Tibial nerve (tissue), 4 donors: ENCODE results near the gene PSD4. TPM values are rescaled to one million over a fixed set of nuclear protein-coding genes. Genes with fewer than 3 reads are reported as not detected.

Source experiments
- DNase-seq, 2 donors: peaks; one replicate each; pipeline ENCODE4 v3.0.0-alpha.2; 2019; ENCODE audit warnings: low spot score in 2 of 2
- H3K27ac ChIP-seq, 4 donors: fragments of 200-600 bp; sonication (generic) in 3 of 4; one replicate each; pipeline ENCODE4 v1.5.1; 2017 to 2019; ENCODE audit warnings: mild to moderate bottlenecking in 1 of 4
- H3K27me3 ChIP-seq, 2 donors: fragments of 200-600 bp; sonication (generic) in 1 of 2; one replicate each; pipeline versions ENCODE4 v1.5.1 to v1.6.0; 2017 to 2019
- H3K36me3 ChIP-seq, 3 donors: fragments of 200-600 bp; sonication (generic); one replicate each; pipeline ENCODE4 v1.5.1; 2018 to 2019
- H3K4me1 ChIP-seq, 4 donors: fragments of 200-600 bp; sonication (generic) in 3 of 4; one replicate each; pipeline ENCODE4 v1.5.1; 2017 to 2019
- H3K4me3 ChIP-seq, 4 donors: fragments of 200-600 bp; sonication (generic) in 3 of 4; one replicate each; pipeline ENCODE4 v1.5.1; 2017 to 2019; ENCODE audit warnings: mild to moderate bottlenecking in 1 of 4, moderate library complexity in 1 of 4
- H3K9me3 ChIP-seq, 4 donors: fragments of 200-600 bp; sonication (generic) in 3 of 4; one replicate each; pipeline ENCODE4 v1.5.1; 2017 to 2019
- EP300 ChIP-seq, 2 donors: sonication (generic); formaldehyde crosslinking; IDR thresholded peaks; one replicate each; pipeline ENCODE4 v1.6.1; 2017; ENCODE audit warnings: antibody characterized with exemption in 2 of 2, mild to moderate bottlenecking in 1 of 2
- POLR2A ChIP-seq, 2 donors: fragments of 450-650 bp; IDR thresholded peaks; one replicate each; pipeline ENCODE4 v1.6.1; 2017; ENCODE audit warnings: antibody characterized with exemption in 2 of 2, mild to moderate bottlenecking in 2 of 2, moderate library complexity in 2 of 2
- WGBS, 2 donors: methylation state at CpG; one replicate each; pipeline ENCODE4 v1.1.5; 2018; 5-methylcytosine and 5-hydroxymethylcytosine counted together
- total RNA-seq, 4 donors: library from RNA; depleted of rRNA; stranded (reverse); fragments of >200 nt; gene quantifications; one replicate each; pipeline ENCODE4 v1.1.0, GENCODE V29; 2016
- TF ChIP-seq, protein P1 (sequence below), 5 experiments: fragments of 200-600 bp in 3 of 5; fragments of 450-650 bp in 2 of 5; sonication (generic) in 3 of 5; IDR thresholded peaks; one replicate each; pipeline ENCODE4 v1.5.1; 2016 to 2019; ENCODE audit warnings: antibody characterized with exemption in 5 of 5, mild to moderate bottlenecking in 3 of 5, moderate library complexity in 2 of 5

The PSD4 gene
- total RNA-seq, 4 donors from 2014 or later, result 8.7 to 20.7 (median 11.3) TPM

GRCh38 chr2:113187771-113188170, 14.0 kb downstream of the PSD4 start:
- no peak for DNase-seq
- Histone ChIP-seq H3K27me3 (no peaks in the 10 kb centered on the region), H3K36me3 (no peaks in the 10 kb centered on the region), H3K4me1 (peaks cover 0 to 18% (median 5%) of the 10 kb centered on the region in 4 donors), H3K9me3 (no peaks in the 10 kb centered on the region), H3K4me3 (no peak overlapping the region), H3K27ac (no peak overlapping the region)
- TF ChIP-seq POLR2A (IDR thresholded peaks at IDR 0.05), result no peak
- TF ChIP-seq EP300 (IDR thresholded peaks at IDR 0.05), result no peak
- TF ChIP-seq, protein P1, sequence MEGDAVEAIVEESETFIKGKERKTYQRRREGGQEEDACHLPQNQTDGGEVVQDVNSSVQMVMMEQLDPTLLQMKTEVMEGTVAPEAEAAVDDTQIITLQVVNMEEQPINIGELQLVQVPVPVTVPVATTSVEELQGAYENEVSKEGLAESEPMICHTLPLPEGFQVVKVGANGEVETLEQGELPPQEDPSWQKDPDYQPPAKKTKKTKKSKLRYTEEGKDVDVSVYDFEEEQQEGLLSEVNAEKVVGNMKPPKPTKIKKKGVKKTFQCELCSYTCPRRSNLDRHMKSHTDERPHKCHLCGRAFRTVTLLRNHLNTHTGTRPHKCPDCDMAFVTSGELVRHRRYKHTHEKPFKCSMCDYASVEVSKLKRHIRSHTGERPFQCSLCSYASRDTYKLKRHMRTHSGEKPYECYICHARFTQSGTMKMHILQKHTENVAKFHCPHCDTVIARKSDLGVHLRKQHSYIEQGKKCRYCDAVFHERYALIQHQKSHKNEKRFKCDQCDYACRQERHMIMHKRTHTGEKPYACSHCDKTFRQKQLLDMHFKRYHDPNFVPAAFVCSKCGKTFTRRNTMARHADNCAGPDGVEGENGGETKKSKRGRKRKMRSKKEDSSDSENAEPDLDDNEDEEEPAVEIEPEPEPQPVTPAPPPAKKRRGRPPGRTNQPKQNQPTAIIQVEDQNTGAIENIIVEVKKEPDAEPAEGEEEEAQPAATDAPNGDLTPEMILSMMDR (IDR thresholded peaks at IDR 0.05), result no peak
- WGBS, 2 donors, result 75% methylated on average over 6 of the region's 6 CpGs

DNA sequence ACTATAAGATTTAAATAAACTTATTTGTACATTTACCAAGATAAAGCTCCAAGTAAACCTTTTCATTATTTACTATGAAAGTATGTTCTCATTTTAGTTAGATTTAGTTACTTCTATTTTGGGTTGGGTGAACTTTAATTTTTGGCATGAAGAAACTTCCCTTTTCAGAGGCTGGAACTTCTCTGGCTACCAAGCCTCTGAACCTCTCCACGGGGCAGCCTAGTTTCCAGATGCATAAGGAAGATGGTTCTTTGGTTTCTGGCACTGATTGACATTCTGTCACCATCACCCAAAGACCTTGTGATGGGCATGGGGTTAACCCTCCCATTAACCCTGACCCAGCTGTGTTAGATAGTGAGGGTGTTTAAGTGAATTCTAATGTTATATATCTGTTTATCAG, 17.1 kb downstream of the PSD4 start:
- H3K4me3 ChIP-seq, result no peak overlapping the region
- DNase-seq, result no peak
- no peak overlapping the region for H3K27ac ChIP-seq
- H3K4me1 ChIP-seq, result peaks cover 0 to 9% (median 1%) of the 10 kb centered on the region in 4 donors
- TF ChIP-seq EP300 (IDR thresholded peaks at IDR 0.05) (no peak), POLR2A (IDR thresholded peaks at IDR 0.05) (no peak)
- TF ChIP-seq, protein P1 (IDR thresholded peaks at IDR 0.05), result no peak
- H3K9me3 ChIP-seq, result no peaks in the 10 kb centered on the region
- no peaks in the 10 kb centered on the region for H3K36me3 ChIP-seq
- 36 to 45% methylated on average over 1 of the region's 1 CpG for WGBS, 2 donors
- no peaks in the 10 kb centered on the region for H3K27me3 ChIP-seq

GRCh38 chr2:113192459-113193100, 18.8 kb downstream of the PSD4 start:
- no peaks in the 10 kb centered on the region for H3K36me3 ChIP-seq
- H3K27ac ChIP-seq, result no peak overlapping the region
- H3K27me3 ChIP-seq, result no peaks in the 10 kb centered on the region
- no peaks in the 10 kb centered on the region for H3K9me3 ChIP-seq
- WGBS, 2 donors, result 86 to 90% methylated on average over 7 of the region's 7 CpGs
- DNase-seq, result no peak
- no peak overlapping the region for H3K4me3 ChIP-seq
- TF ChIP-seq POLR2A (IDR thresholded peaks at IDR 0.05) (no peak), EP300 (IDR thresholded peaks at IDR 0.05) (no peak)
- TF ChIP-seq, protein P1 (IDR thresholded peaks at IDR 0.05), result no peak
- no peaks in the 10 kb centered on the region for H3K4me1 ChIP-seq

DNA sequence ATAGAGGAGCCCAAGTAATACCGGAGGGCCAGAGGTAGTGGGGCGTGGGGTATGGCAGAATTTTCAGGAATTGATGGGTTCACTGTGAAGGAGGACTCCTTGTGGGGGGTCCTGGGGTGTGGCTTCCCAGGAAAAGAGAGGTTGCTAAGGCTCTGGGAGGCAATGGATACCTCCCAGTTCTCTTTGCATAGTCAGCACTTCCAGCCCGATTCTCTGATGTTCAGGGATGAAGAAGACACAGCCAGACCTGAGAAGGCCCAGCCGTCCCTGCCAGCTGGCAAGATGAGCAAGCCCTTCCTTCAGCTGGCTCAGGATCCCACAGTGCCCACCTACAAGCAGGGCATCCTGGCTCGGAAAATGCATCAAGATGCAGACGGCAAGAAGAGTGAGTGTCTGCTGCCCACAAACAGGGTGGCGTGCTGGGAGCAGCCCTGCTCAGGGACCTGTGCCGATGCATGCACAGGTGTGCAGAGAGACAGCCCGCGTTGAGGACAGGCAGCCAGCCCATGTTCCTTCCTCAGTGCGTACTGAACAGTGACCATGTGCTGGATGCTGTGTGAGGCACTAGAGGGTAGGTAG, 22.2 kb downstream of the PSD4 start:
- H3K4me3 ChIP-seq, result no peak overlapping the region
- no peak overlapping the region for H3K27ac ChIP-seq
- TF ChIP-seq POLR2A (IDR thresholded peaks at IDR 0.05), result no peak
- 90 to 92% methylated on average over 11 of the region's 11 CpGs for WGBS, 2 donors
- H3K4me1 ChIP-seq, result peaks cover 0 to 28% (median 4%) of the 10 kb centered on the region in 4 donors
- no peak for DNase-seq
- H3K36me3 ChIP-seq, result no peaks in the 10 kb centered on the region
- no peaks in the 10 kb centered on the region for H3K27me3 ChIP-seq
- no peaks in the 10 kb centered on the region for H3K9me3 ChIP-seq

DNA sequence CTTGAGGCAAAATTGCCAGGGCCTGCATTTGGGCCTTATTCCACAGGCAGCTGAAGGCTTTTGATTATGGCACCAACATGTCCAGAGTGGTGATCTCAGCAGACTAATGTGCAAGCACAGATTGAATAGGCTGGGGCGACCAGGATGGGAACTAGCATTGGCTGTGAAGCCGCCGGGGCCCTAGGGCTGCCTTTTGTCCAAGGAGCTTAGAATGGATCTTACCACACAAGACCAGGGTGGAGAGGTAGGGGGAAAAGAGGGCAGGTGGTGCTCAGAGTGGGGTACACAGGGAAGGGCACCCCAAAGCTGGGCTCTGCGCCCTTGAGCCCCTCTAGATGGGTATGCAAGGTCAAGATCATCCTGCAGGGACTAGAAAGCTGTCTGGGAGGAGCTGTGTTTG, 23.1 kb downstream of the PSD4 start:
- no peak for DNase-seq
- H3K27me3 ChIP-seq, result no peaks in the 10 kb centered on the region
- no peaks in the 10 kb centered on the region for H3K36me3 ChIP-seq
- WGBS, 2 donors, result 76 to 85% methylated on average over 4 of the region's 4 CpGs
- TF ChIP-seq EP300 (IDR thresholded peaks at IDR 0.05) (no peak), POLR2A (IDR thresholded peaks at IDR 0.05) (no peak)
- TF ChIP-seq, protein P1 (IDR thresholded peaks at IDR 0.05), result no peak
- H3K27ac ChIP-seq, result no peak overlapping the region
- H3K4me3 ChIP-seq, result no peak overlapping the region
- H3K9me3 ChIP-seq, result no peaks in the 10 kb centered on the region
- peaks cover 0 to 36% (median 4%) of the 10 kb centered on the region in 4 donors for H3K4me1 ChIP-seq
